Liver (tissue), 3 donors: ENCODE data around the gene CFAP54.

Experiments
- EGR1 ChIP-seq, 2 donors: IDR thresholded peaks; 2 replicates each; pipeline ENCODE4 v1.6.1; 2016 to 2018; ENCODE audit warnings: antibody characterized with exemption in 2 of 2, low read depth in 2 of 2
- JUND ChIP-seq, 2 donors: IDR thresholded peaks; 2 replicates each; pipeline ENCODE4 v1.6.1; 2016; ENCODE audit warnings: antibody characterized with exemption in 2 of 2
- RAD21 ChIP-seq, 2 donors: IDR thresholded peaks; 2 replicates each; pipeline ENCODE4 v1.6.1; 2016; ENCODE audit warnings: antibody characterized with exemption in 2 of 2, mild to moderate bottlenecking in 2 of 2
- TAF1 ChIP-seq: conservative IDR thresholded peaks from 2 replicates; pipeline ENCODE4 v1.6.1; 2016; ENCODE audit warnings: antibody characterized with exemption, mild to moderate bottlenecking
- YY1 ChIP-seq: IDR thresholded peaks from 2 replicates; pipeline ENCODE4 v1.6.1; 2016; ENCODE audit warnings: antibody characterized with exemption, mild to moderate bottlenecking
- TF ChIP-seq, protein P1 (sequence below): fragments of 150-350 bp; IDR thresholded peaks from 2 replicates; pipeline ENCODE4 v1.5.1; 2017; ENCODE audit warnings: improper control_type of control experiment, low read depth, low read length; ENCODE audit not compliant: missing input control
- TF ChIP-seq, protein P2 (sequence below): IDR thresholded peaks from 2 replicates; pipeline ENCODE4 v1.6.1; 2016; ENCODE audit warnings: antibody characterized with exemption, mild to moderate bottlenecking
- TF ChIP-seq, protein P3 (sequence below): IDR thresholded peaks from 2 replicates; pipeline ENCODE4 v1.6.1; 2016; ENCODE audit warnings: antibody characterized with exemption
- TF ChIP-seq, protein P4 (sequence below): IDR thresholded peaks from 2 replicates; pipeline ENCODE4 v1.6.1; 2016; ENCODE audit warnings: antibody characterized with exemption
- TF ChIP-seq, protein P5 (sequence below): IDR thresholded peaks from 2 replicates; pipeline ENCODE4 v1.6.1; 2016; ENCODE audit warnings: antibody characterized with exemption
- donor health status: healthy.
- donor health status: healthy.

DNA sequence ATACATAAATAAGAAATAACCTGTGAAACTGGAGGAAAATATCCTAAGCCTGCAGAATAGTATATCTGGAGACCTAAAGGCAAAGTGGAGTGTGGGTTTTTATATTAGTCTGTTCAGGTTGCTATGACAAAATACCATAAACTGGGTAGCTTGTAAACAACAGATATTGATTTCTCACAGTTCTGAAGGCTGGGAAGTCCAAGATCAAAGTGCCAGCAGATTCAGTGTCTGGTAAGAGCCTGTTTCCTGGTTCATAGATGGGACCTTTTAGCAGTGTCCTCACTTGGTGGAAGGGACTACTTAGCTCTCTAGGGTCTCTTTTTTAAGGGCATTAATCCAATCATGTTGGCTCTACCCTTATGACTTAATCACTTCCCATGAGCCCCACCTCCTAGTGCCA, 392.2 kb downstream of the CFAP54 start:
- TF ChIP-seq, protein P1, sequence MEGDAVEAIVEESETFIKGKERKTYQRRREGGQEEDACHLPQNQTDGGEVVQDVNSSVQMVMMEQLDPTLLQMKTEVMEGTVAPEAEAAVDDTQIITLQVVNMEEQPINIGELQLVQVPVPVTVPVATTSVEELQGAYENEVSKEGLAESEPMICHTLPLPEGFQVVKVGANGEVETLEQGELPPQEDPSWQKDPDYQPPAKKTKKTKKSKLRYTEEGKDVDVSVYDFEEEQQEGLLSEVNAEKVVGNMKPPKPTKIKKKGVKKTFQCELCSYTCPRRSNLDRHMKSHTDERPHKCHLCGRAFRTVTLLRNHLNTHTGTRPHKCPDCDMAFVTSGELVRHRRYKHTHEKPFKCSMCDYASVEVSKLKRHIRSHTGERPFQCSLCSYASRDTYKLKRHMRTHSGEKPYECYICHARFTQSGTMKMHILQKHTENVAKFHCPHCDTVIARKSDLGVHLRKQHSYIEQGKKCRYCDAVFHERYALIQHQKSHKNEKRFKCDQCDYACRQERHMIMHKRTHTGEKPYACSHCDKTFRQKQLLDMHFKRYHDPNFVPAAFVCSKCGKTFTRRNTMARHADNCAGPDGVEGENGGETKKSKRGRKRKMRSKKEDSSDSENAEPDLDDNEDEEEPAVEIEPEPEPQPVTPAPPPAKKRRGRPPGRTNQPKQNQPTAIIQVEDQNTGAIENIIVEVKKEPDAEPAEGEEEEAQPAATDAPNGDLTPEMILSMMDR, result no peak
- TF ChIP-seq, protein P2, sequence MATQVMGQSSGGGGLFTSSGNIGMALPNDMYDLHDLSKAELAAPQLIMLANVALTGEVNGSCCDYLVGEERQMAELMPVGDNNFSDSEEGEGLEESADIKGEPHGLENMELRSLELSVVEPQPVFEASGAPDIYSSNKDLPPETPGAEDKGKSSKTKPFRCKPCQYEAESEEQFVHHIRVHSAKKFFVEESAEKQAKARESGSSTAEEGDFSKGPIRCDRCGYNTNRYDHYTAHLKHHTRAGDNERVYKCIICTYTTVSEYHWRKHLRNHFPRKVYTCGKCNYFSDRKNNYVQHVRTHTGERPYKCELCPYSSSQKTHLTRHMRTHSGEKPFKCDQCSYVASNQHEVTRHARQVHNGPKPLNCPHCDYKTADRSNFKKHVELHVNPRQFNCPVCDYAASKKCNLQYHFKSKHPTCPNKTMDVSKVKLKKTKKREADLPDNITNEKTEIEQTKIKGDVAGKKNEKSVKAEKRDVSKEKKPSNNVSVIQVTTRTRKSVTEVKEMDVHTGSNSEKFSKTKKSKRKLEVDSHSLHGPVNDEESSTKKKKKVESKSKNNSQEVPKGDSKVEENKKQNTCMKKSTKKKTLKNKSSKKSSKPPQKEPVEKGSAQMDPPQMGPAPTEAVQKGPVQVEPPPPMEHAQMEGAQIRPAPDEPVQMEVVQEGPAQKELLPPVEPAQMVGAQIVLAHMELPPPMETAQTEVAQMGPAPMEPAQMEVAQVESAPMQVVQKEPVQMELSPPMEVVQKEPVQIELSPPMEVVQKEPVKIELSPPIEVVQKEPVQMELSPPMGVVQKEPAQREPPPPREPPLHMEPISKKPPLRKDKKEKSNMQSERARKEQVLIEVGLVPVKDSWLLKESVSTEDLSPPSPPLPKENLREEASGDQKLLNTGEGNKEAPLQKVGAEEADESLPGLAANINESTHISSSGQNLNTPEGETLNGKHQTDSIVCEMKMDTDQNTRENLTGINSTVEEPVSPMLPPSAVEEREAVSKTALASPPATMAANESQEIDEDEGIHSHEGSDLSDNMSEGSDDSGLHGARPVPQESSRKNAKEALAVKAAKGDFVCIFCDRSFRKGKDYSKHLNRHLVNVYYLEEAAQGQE, result no peak
- TF ChIP-seq, protein P3, sequence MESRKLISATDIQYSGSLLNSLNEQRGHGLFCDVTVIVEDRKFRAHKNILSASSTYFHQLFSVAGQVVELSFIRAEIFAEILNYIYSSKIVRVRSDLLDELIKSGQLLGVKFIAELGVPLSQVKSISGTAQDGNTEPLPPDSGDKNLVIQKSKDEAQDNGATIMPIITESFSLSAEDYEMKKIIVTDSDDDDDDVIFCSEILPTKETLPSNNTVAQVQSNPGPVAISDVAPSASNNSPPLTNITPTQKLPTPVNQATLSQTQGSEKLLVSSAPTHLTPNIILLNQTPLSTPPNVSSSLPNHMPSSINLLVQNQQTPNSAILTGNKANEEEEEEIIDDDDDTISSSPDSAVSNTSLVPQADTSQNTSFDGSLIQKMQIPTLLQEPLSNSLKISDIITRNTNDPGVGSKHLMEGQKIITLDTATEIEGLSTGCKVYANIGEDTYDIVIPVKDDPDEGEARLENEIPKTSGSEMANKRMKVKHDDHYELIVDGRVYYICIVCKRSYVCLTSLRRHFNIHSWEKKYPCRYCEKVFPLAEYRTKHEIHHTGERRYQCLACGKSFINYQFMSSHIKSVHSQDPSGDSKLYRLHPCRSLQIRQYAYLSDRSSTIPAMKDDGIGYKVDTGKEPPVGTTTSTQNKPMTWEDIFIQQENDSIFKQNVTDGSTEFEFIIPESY, result no peak
- TF ChIP-seq YY1 (no peak), EGR1 (IDR thresholded peaks at IDR 0.05; ENCODE audit: low read depth in 2 of 2) (no peak), TAF1 (no peak), JUND (IDR thresholded peaks at IDR 0.05) (no peak), RAD21 (IDR thresholded peaks at IDR 0.05) (no peak)
- TF ChIP-seq, protein P4, sequence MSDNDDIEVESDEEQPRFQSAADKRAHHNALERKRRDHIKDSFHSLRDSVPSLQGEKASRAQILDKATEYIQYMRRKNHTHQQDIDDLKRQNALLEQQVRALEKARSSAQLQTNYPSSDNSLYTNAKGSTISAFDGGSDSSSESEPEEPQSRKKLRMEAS, result no peak
- TF ChIP-seq, protein P5, sequence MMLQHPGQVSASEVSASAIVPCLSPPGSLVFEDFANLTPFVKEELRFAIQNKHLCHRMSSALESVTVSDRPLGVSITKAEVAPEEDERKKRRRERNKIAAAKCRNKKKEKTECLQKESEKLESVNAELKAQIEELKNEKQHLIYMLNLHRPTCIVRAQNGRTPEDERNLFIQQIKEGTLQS, result no peak
